Thoracic aorta (tissue), 2 donors: ENCODE results near the gene SLC6A7. TPM values are rescaled to one million over a fixed set of nuclear protein-coding genes. Genes with fewer than 3 reads are reported as not detected.
A peak's percentile ranks its signal among the peaks of the same experiment; 100 is the strongest.

Source experiments
- ATAC-seq: fragments of 150-250 bp; one replicate; pipeline ENCODE4 v1.8.0; 2017; ENCODE audit warnings: low read depth; ENCODE audit not compliant: insufficient number of reproducible peaks, low FRiP score
- DNase-seq: peaks from one replicate; pipeline ENCODE4 v3.0.0-alpha.2; 2020; ENCODE audit warnings: low spot score
- H3K27ac ChIP-seq, 2 donors: fragments of 200-600 bp; sonication (generic); 1 replicate in 1 of 2; 2 replicates in 1 of 2; pipeline ENCODE4 v1.5.1; 2016; ENCODE audit warnings: mild to moderate bottlenecking in 2 of 2, moderate library complexity in 2 of 2
- H3K27me3 ChIP-seq: fragments of 200-600 bp; sonication (generic); replicated peaks from 2 replicates; pipeline ENCODE4 v1.6.0; 2016; ENCODE audit warnings: mild to moderate bottlenecking; ENCODE audit not compliant: insufficient read depth
- H3K36me3 ChIP-seq: fragments of 200-600 bp; sonication (generic); one replicate; pipeline ENCODE4 v1.5.1; 2016
- H3K4me1 ChIP-seq, 2 donors: fragments of 200-600 bp; sonication (generic); 1 replicate in 1 of 2; 2 replicates in 1 of 2; pipeline versions ENCODE4 v1.5.1 to v1.6.0; 2016; ENCODE audit warnings: low read depth in 2 of 2, mild to moderate bottlenecking in 1 of 2; ENCODE audit not compliant: control insufficient read depth in 1 of 2
- H3K4me3 ChIP-seq: fragments of 200-600 bp; sonication (generic); 2 replicates; pipeline ENCODE4 v1.5.1; 2016; ENCODE audit warnings: mild to moderate bottlenecking
- H3K9me3 ChIP-seq: fragments of 200-600 bp; sonication (generic); 2 replicates; pipeline ENCODE4 v1.5.1; 2016
- total RNA-seq, 2 donors: library from RNA; depleted of rRNA; stranded (reverse); fragments of >200 nt; gene quantifications; one replicate each; pipeline versions ENCODE4 v1.1.0 to v1.2.3, GENCODE V29; 2016
- TF ChIP-seq, protein P1 (sequence below): fragments of 200-600 bp; sonication (generic); IDR thresholded peaks from one replicate; pipeline ENCODE4 v1.5.1; 2019; ENCODE audit warnings: antibody characterized with exemption

Gene SLC6A7
- total RNA-seq, 2 donors from 2014 or later: not detected

GRCh38 chr5:150161242-150162141 lies 28.4 kb upstream of the SLC6A7 start:
- ATAC-seq (peak; percentile 53), DNase-seq (peak; percentile 59)
- Histone ChIP-seq H3K4me3 (no peak overlapping the region), H3K36me3 (no peaks in the 10 kb centered on the region), H3K27ac (peak overlapping the region; percentile 88 to 94), H3K27me3 (no peaks in the 10 kb centered on the region), H3K4me1 (peaks cover 34 to 68% of the 10 kb centered on the region in 2 donors), H3K9me3 (no peaks in the 10 kb centered on the region)
- TF ChIP-seq, protein P1, sequence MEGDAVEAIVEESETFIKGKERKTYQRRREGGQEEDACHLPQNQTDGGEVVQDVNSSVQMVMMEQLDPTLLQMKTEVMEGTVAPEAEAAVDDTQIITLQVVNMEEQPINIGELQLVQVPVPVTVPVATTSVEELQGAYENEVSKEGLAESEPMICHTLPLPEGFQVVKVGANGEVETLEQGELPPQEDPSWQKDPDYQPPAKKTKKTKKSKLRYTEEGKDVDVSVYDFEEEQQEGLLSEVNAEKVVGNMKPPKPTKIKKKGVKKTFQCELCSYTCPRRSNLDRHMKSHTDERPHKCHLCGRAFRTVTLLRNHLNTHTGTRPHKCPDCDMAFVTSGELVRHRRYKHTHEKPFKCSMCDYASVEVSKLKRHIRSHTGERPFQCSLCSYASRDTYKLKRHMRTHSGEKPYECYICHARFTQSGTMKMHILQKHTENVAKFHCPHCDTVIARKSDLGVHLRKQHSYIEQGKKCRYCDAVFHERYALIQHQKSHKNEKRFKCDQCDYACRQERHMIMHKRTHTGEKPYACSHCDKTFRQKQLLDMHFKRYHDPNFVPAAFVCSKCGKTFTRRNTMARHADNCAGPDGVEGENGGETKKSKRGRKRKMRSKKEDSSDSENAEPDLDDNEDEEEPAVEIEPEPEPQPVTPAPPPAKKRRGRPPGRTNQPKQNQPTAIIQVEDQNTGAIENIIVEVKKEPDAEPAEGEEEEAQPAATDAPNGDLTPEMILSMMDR: peak; percentile 93

- no peaks in the 10 kb centered on the region for H3K9me3 ChIP-seq
- H3K27me3 ChIP-seq: no peaks in the 10 kb centered on the region
- TF ChIP-seq, protein P1: no peak
- no peak overlapping the region for H3K4me3 ChIP-seq
- no peak for DNase-seq
- H3K4me1 ChIP-seq: peaks cover 33 to 63% of the 10 kb centered on the region in 2 donors
- no peaks in the 10 kb centered on the region for H3K36me3 ChIP-seq
- H3K27ac ChIP-seq: peak overlapping the region; percentile 44 to 88
- no peak for ATAC-seq
These were observed 27.7 kb upstream of the SLC6A7 start for GRCh38 chr5:150162142-150162513.

DNA sequence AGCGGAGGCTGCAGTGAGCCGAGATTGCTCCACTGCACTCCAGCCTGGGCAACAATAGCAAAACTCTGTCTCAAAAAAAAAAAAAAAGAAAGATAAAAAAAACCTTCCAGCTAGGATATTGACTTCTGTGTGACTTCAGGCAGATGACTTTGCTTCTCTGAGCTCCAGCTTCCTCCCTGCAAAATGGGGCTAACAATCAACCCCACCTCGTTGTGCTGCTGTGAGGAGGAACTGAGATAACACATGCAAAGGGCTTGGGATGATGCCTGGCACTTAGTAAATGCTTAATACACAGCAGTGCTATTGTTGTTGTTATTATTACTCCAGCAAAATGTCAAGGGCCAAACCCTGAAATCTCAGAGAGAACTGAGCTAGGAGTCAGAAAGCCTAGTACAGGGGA lies 26.8 kb upstream of the SLC6A7 start:
- TF ChIP-seq, protein P1: no peak
- Histone ChIP-seq H3K4me1 (peaks cover 30 to 54% of the 10 kb centered on the region in 2 donors), H3K36me3 (no peaks in the 10 kb centered on the region), H3K9me3 (no peaks in the 10 kb centered on the region), H3K4me3 (no peak overlapping the region), H3K27me3 (no peaks in the 10 kb centered on the region), H3K27ac (peak overlapping the region in 1 of 2 donors; percentile 3)
- DNase-seq (no peak), ATAC-seq (no peak)

DNA sequence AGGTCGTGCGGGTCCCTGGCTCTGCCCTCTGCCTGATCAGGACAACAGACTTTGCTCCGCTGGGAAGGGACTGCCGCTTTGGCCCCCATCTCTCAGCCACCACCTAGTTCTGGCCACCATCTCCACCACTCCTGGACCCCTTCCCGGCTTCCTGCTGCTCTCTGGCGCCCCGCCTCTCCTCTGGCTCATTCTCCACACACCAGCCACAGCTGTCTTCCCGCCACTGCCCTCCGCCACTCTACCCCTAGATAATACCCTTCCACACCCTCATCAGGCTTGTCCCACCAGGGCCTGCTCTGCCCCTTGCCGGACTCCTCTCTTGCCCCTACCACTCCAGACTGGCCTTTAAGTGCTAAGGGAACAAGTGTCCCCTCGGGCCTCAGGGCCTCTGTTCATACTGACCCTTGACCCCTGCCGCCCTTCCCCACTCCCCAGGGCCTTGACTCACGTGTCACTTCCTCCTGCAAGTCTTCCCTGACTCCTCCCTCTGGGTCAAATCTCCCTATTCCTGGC lies 26.3 kb upstream of the SLC6A7 start:
- Histone ChIP-seq H3K27me3 (no peaks in the 10 kb centered on the region), H3K9me3 (no peaks in the 10 kb centered on the region), H3K4me3 (no peak overlapping the region), H3K36me3 (no peaks in the 10 kb centered on the region), H3K27ac (peak overlapping the region in 1 of 2 donors; percentile 3), H3K4me1 (peaks cover 26 to 48% of the 10 kb centered on the region in 2 donors)
- ATAC-seq (no peak), DNase-seq (no peak)
- TF ChIP-seq, protein P1: peak; percentile 34

DNA sequence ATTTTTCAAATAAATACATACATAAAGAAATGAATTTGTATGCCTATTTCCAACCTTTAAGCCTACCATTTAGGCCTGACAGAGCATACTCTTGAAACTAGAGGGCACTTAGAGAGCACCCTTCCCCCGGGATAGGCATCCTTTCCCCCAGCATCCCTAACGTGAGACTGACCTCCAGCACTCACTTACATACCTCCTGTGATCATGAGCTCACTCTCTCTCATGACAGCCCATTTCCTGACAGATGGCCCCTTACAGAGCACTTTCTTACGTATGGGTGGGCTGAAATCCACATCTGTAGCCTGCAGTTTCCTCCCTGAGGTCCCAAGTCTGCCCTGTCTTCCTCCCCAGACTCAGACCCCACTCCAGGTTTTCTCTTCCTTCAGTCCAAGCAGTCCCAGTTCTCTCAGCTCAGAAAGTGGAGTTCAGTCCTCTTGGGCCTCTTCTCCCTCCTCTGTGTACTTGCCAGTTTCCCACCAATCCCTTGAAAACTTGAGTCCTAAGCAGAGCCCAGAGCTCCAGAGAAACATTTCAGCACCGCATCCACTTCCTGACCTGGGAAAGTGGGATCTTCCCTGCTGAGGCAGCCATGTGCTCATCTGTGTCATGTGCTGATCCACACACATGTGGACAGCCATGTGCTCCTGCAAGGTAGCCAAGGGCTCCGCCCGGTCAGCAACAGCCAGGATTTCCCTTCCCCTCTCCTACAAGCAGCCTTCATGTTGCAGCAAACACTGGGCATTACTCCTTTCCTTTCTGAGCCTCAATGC lies 25.5 kb upstream of the SLC6A7 start:
- no peaks in the 10 kb centered on the region for H3K36me3 ChIP-seq
- no peaks in the 10 kb centered on the region for H3K9me3 ChIP-seq
- no peaks in the 10 kb centered on the region for H3K27me3 ChIP-seq
- no peak overlapping the region for H3K4me3 ChIP-seq
- H3K4me1 ChIP-seq: peaks cover 18 to 40% of the 10 kb centered on the region in 2 donors
- ATAC-seq (no peak), DNase-seq (no peak)
- H3K27ac ChIP-seq: no peak overlapping the region
- TF ChIP-seq, protein P1: no peak
